GM19351 (cell line): Measurements from ENCODE around the gene SKIC3.
A peak's percentile ranks its signal among the peaks of the same experiment; 100 is the strongest.

Source experiments
- ATAC-seq: cut with Tn5 transposase; IDR thresholded peaks from one replicate; pipeline ENCODE4 v1.9.1; 2021; ENCODE audit warnings: mild to moderate bottlenecking, moderate library complexity; ENCODE audit not compliant: unreplicated experiment

SKIC3 gene

DNA sequence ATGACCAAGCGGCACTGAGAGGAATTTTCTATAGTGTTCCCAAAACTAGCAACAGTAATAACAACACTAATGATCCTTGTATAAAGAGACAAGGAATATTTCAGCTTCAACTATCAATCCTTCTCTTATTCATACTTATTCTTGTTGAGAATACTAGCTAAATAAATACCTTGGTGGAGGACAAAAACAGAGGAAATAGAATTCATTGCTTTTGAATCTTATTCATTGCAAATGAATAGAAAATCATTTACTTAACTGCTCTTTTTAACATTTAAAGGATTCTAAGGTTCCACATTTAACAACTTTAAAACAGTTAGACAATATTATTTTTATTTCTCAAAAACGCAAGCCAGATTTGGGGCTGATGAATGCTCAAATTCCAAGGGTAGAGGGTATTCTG is 22.4 kb downstream of the SKIC3 start:
- no peak for ATAC-seq

DNA sequence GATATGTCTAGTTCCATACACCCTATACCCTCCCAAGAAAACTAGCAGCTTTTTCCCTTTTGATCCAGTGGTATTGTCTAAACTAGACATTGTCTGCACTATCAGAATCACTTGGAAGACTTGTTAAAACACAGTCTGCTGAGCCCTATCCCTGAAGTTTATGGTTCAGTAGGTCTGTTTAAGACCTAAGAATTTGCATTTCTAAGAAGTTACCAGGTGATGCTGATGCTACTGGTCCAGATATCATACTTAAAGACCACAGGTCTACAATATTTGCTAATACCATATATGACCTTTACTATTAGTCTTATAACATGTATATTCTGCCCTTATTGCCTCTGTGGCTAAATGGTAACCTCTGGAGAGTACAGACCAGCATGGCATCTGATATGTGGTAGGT is 23.3 kb downstream of the SKIC3 start:
- peak; percentile 42 for ATAC-seq

DNA sequence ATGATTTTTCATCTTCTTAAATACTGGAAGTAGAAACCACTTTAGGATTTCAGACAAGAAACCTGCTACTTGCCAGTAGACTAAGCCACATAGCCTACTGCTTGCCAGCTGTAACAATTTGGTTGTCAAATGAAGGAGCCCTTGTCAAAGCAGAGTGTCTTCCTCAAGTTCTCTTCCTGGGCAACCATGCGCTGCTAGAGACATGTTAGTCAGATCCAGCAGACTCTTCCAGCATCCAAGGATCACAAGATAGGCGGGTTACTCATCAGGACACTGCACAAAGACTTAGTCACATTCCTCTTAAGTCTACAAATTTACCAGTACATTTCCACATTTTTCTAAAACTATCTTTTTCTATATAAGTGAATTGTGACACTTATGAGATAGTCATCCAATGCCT is 24.4 kb downstream of the SKIC3 start:
- no peak for ATAC-seq

DNA sequence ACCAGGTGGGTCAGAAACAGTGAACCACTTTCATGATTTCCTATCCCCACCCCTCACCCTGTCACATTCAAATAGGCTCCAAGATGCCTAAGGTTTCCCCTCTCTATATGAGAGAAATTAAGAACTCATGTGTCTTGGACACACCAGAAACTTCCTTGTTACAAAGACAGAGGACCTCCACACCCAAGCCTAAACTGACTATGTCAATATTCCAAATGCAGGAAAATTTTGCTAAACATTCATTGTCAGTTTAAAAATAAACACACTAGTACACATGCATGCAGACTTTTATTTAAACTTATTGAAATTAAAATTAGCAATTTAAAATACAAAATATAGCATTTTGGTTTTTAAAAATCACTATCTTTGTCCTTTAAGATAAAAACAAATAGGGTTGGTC is 26.2 kb downstream of the SKIC3 start:
- ATAC-seq = no peak

DNA sequence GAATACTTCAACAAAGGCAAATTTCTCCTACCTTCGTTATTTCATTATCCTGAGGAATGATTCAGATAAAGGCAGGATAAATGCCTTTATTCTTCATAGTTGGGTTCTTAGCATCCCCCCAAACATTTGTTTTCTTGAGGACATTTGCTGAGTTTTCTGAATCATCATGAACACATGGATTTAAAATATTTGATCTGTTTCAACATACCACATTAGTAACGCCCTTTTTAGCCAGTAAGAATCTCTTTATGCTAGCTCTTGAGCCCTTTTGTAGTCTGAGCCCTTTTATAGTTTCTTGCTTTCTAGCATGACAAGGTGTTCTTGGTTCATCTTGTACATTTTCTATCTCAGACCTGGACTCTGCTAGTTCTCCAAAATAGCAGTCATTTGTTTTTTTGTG is 27.9 kb downstream of the SKIC3 start:
- ATAC-seq = no peak

DNA sequence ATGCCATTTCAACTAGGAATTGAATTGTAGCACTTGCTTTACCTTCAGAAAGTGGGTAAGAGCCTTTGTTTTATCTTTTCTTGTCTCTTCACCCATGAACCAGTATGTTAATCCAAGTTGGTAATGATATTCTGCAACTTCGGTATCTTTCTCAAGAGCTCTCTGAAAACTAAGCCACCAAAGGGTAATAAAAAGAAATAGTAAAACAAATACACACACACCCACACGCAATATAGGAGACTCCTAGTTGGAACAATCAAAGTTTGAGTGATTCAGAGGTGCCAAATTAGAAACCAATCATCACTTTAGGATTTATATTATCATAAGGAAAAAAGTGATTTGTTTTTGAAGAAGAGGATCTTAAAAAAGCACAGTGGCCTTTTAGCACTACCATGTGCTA is 30.4 kb downstream of the SKIC3 start:
- ATAC-seq = no peak

DNA sequence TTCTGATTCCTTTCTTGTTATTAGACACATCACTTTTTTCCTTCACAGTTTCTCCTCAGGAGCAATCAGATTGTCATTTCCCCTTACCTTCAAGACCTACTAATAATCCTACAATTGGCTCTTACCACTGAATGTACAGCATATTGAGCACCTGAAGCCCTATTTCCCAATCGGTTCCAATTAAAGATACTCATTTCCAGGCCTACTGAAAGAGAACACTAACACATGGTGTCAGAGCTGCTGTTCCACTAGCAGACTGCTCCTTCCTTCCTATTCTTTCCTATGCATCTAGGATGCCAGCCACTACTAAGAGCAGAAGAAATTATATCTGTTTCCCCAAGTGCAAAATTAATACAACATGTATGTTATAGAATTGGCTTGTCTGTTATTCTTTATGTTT is 34.6 kb downstream of the SKIC3 start:
- no peak for ATAC-seq

DNA sequence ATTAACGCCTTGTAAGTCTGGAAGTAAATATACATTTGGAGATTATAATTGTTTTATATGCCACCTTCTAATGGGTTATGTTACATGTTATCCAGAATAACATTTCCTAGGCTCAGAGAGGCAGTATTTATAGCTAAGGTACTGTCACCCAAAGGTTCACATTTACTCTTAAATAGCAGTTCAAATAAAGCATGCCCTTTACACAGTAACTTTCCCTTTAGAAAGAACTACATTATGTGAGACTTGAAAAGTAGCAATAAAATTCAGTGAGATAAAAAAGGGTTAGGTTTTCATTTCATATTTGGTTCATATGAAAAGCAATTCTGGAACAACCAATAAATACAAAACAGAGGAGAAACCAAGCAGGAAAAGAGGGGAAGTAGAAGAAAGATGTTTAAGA is 35.1 kb downstream of the SKIC3 start:
- ATAC-seq = no peak

DNA sequence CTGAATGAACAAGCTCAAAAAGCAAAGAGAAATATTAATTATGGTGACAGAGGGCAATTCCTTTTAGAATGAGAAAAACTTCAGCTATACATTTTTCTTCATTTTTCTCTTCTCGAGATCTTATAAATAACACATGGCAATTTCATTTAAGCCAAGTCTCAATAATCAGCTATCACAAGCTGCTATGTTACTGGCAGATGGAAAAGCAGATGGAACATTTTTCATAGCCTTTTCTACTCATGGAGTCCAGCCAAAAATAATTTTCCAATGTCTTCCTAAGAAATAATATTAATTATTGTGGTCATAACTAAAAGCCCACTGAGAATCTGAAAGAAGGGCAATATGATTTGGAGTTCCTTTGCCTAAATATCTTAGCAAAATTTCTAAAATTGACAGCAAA is 35.6 kb downstream of the SKIC3 start:
- ATAC-seq = no peak

DNA sequence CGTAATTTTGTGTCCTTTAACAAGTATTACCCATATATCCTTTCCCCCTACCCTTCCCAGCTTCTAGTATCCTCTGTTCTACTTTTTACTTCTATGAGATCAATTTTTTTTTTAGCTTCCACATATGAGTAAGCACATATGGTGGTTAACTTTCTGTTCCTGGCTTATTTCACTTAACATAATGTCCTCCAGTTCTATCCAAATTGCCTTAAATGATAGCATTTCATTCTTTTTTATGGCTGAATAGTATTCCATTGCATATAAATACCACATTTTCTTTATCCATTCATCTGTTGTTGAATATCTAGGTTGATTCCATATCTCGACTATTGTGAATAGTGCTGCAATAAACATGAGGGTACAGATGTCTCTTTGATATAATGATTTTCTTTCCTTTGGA is 36.4 kb downstream of the SKIC3 start:
- ATAC-seq = no peak

DNA sequence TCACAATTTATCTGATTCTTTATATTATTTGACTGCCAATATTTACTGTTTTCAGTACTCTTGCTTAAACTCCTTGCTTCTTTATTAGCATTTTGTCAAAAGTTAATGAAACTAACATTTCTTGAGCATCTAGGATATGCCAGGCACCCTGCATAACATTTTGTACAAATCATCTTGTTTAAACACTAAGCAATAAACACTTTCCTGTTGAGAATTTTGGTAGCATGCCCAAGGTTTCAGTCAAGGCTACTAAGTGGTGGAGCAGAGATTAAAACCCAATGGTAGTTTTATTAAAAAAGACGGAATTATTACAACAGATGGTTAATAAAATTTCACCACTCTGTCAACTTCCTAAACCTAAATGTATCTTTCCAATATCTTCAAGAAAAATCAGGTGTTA is 43.2 kb downstream of the SKIC3 start:
- no peak for ATAC-seq

DNA sequence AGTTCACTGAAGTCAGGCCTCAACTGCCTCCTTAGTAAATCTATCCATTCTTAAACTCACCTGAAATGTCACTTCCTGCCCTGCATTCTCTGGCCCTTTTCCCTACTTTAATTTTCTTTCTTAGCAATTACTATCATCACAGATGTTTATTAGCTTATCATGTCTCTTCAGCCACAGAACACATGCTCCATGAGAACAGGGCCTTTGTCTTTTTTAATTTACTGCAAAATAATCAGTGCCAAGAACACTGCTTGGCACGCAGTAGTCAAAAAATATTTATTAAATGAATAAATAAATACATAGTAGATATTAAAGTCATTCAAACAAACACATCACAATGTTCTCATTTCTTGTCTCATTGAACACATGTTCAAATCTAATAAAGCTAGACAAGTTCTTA is 46.2 kb downstream of the SKIC3 start:
- no peak for ATAC-seq
